GM23338 (cell line): ENCODE data around the gene ICE1. TPM values are rescaled to one million over a fixed set of nuclear protein-coding genes. Genes with fewer than 3 reads are reported as not detected.

Experiments used
- ATAC-seq: fragments of 200-7000 bp; cut with Tn5 transposase; 3 replicates; pipeline ENCODE4 v1.9.1; 2020
- DNase-seq: peaks from one replicate; pipeline ENCODE4 v3.0.0-alpha.2; 2015; ENCODE audit warnings: low spot score
- H2AFZ ChIP-seq: fragments of 200-600 bp; sonication (generic); 2 replicates; pipeline ENCODE4 v1.8.0; 2016; ENCODE audit warnings: antibody characterized with exemption, mild to moderate bottlenecking, moderate library complexity
- H3F3A ChIP-seq: fragments of 200-600 bp; sonication (generic); replicated peaks from 2 replicates; pipeline ENCODE4 v1.8.0; 2017; ENCODE audit warnings: antibody characterized with exemption, mixed run types, low read depth
- H3K27ac ChIP-seq: fragments of 200-600 bp; sonication (generic); 2 replicates; pipeline ENCODE4 v1.6.1; 2016; ENCODE audit warnings: low read depth
- H3K27me3 ChIP-seq: fragments of 200-600 bp; sonication (generic); 2 replicates; pipeline ENCODE4 v1.8.0; 2016; ENCODE audit warnings: mild to moderate bottlenecking, mixed run types, moderate library complexity; ENCODE audit not compliant: insufficient read depth
- H3K36me3 ChIP-seq: fragments of 200-600 bp; sonication (generic); 2 replicates; pipeline ENCODE4 v1.8.0; 2016; ENCODE audit warnings: mild to moderate bottlenecking; ENCODE audit not compliant: insufficient read depth
- H3K4me1 ChIP-seq: fragments of 200-600 bp; sonication (generic); 2 replicates; pipeline ENCODE4 v1.8.0; 2016; ENCODE audit warnings: mild to moderate bottlenecking, moderate library complexity; ENCODE audit not compliant: insufficient read depth
- H3K4me2 ChIP-seq: fragments of 200-600 bp; sonication (generic); 2 replicates; pipeline ENCODE4 v1.7.1; 2017; ENCODE audit warnings: mixed run types
- H3K4me3 ChIP-seq: fragments of 200-600 bp; sonication (generic); 2 replicates; pipeline ENCODE4 v1.6.1; 2016; ENCODE audit warnings: mixed run types
- H3K79me2 ChIP-seq: fragments of 200-600 bp; sonication (generic); replicated peaks from 2 replicates; pipeline ENCODE4 v1.8.0; 2017; ENCODE audit warnings: mild to moderate bottlenecking; ENCODE audit not compliant: insufficient read depth
- H3K9me2 ChIP-seq: fragments of 200-600 bp; sonication (generic); 2 replicates; pipeline ENCODE4 v1.8.0; 2017; ENCODE audit not compliant: insufficient read depth
- H4K20me1 ChIP-seq: fragments of 200-600 bp; sonication (generic); replicated peaks from 2 replicates; pipeline ENCODE4 v1.8.0; 2017; ENCODE audit warnings: mild to moderate bottlenecking; ENCODE audit not compliant: insufficient read depth
- H3K27ac Mint-ChIP-seq: 2 replicates; pipeline ENCODE4 v1.8.0; 2020; ENCODE audit warnings: inconsistent platforms, mild to moderate bottlenecking, moderate library complexity, mixed read lengths
- H3K27me3 Mint-ChIP-seq: 3 replicates; pipeline ENCODE4 v1.8.0; 2022; ENCODE audit warnings: low read depth, mild to moderate bottlenecking, moderate library complexity, mixed read lengths, inconsistent platforms; ENCODE audit not compliant: insufficient read depth, poor library complexity
- H3K36me3 Mint-ChIP-seq: 3 replicates; pipeline ENCODE4 v1.8.0; 2021; ENCODE audit warnings: low read depth, mild to moderate bottlenecking, inconsistent platforms, moderate library complexity, mixed read lengths
- H3K4me1 Mint-ChIP-seq: 3 replicates; pipeline ENCODE4 v1.8.0; 2020; ENCODE audit warnings: mild to moderate bottlenecking, inconsistent platforms, mixed read lengths
- H3K4me3 Mint-ChIP-seq: 3 replicates; pipeline ENCODE4 v1.8.0; 2021; ENCODE audit warnings: moderate library complexity, mild to moderate bottlenecking, inconsistent platforms, mixed read lengths
- H3K9me3 Mint-ChIP-seq: 3 replicates; pipeline ENCODE4 v1.8.0; 2020; ENCODE audit warnings: moderate library complexity, mild to moderate bottlenecking, inconsistent platforms, mixed read lengths
- CREB1 ChIP-seq: fragments of 250-450 bp; sonication (Bioruptor Pico); IDR thresholded peaks from 2 replicates; pipeline ENCODE4 v1.5.0; 2020; ENCODE audit warnings: low read depth, mild to moderate bottlenecking, moderate library complexity
- CTCF ChIP-seq, 2 experiments: fragments of 200-600 bp in 1 of 2; sonication (generic) in 1 of 2; conservative IDR thresholded peaks; 2 replicates each; pipeline versions ENCODE4 v1.5.1 to v1.6.1; 2016 to 2017; ENCODE audit warnings: antibody characterized with exemption in 2 of 2, low read depth in 2 of 2, mild to moderate bottlenecking in 2 of 2, moderate library complexity in 1 of 2
- ETS1 ChIP-seq: IDR thresholded peaks from 2 replicates; pipeline ENCODE4 v1.6.1; 2016; ENCODE audit warnings: antibody characterized with exemption
- EZH2 ChIP-seq: fragments of 200-600 bp; sonication (generic); IDR thresholded peaks from one replicate; pipeline ENCODE4 v1.8.0; 2017; ENCODE audit warnings: antibody characterized with exemption, mild to moderate bottlenecking, low read depth; ENCODE audit not compliant: unreplicated experiment
- EZH2phosphoT487 ChIP-seq: fragments of 200-600 bp; sonication (generic); IDR thresholded peaks from one replicate; pipeline ENCODE4 v1.8.1; 2018; ENCODE audit warnings: antibody characterized with exemption; ENCODE audit not compliant: unreplicated experiment
- JUNB ChIP-seq: IDR thresholded peaks from one replicate; pipeline ENCODE4 v1.6.1; 2016; ENCODE audit warnings: antibody characterized with exemption; ENCODE audit not compliant: unreplicated experiment
- NANOG ChIP-seq: IDR thresholded peaks from 2 replicates; pipeline ENCODE4 v1.6.1; 2016; ENCODE audit warnings: antibody characterized with exemption, borderline replicate concordance
- POLR2AphosphoS5 ChIP-seq: IDR thresholded peaks from 2 replicates; pipeline ENCODE4 v1.6.1; 2016; ENCODE audit warnings: antibody characterized with exemption, low read depth
- STAT1 ChIP-seq: IDR thresholded peaks from one replicate; pipeline ENCODE4 v1.6.1; 2016; ENCODE audit warnings: antibody characterized with exemption; ENCODE audit not compliant: unreplicated experiment
- ZNF114 ChIP-seq: fragments of 250-450 bp; sonication (Bioruptor Pico); IDR thresholded peaks from 2 replicates; pipeline ENCODE4 v1.5.0; 2020; ENCODE audit warnings: mild to moderate bottlenecking, moderate library complexity
- ZNF331 ChIP-seq: fragments of 250-450 bp; sonication (Bioruptor Pico); IDR thresholded peaks from 2 replicates; pipeline ENCODE4 v1.5.0; 2020; ENCODE audit warnings: low read depth, mild to moderate bottlenecking, moderate library complexity
- polyA plus RNA-seq: library from polyadenylated mRNA; unstranded; fragments of >200 nt; fragmentation: Nextera tagmentation; extraction: Ambion mirVana; gene quantifications from 2 replicates; pipeline ENCODE4 v1.2.1, GENCODE V29; 2016
- total RNA-seq: library from RNA; depleted of rRNA; stranded (reverse); fragments of >200 nt; shearing (Covaris generic); gene quantifications from 2 replicates; pipeline ENCODE4 v1.2.3, GENCODE V29; 2014
- TF ChIP-seq, protein P1 (sequence below): fragments of 250-450 bp; sonication (Bioruptor Pico); IDR thresholded peaks from 2 replicates; pipeline ENCODE4 v1.5.0; 2020; ENCODE audit warnings: mild to moderate bottlenecking, moderate library complexity
- TF ChIP-seq, protein P2 (sequence below): IDR thresholded peaks from one replicate; pipeline ENCODE4 v1.6.1; 2018; ENCODE audit warnings: antibody characterized with exemption; ENCODE audit not compliant: unreplicated experiment

Gene ICE1
- total and polyA plus RNA-seq, 2 experiments from 2014 or later: 59.5 to 65.1 TPM

DNA sequence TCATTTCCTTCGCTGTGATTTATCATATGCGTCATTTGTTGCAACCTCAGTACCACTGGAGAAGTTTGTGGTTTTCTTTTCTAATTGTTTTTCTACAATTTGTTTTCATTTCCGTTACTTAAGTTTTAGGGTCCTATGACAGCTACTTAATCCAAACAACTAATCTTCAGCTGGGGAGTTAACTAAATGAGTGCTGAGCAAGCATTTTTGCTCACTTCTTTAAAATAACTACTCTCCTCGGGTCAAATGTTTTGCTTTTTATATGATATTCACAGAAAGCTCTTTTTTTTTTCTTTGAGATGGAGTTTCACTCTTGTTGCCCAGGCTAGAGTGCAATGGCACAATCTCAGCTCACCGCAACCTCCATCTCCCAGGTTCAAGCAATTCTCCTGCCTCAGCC lies 14.6 kb upstream of the ICE1 start:
- Histone ChIP-seq H2AFZ (no peak overlapping the region), H3K79me2 (no peaks in the 10 kb centered on the region), H3F3A (no peaks in the 10 kb centered on the region), H3K27me3 (no peaks in the 10 kb centered on the region), H3K9me2 (peaks cover 8% of the 10 kb centered on the region; the same call in 1 of the 2 replicates), H3K36me3 (0 out of 2 replicates have a peak, but pooled peaks cover 10% of the 10 kb centered on the region), H3K27ac (no peak overlapping the region), H3K4me3 (no peak overlapping the region), H3K4me1 (no peaks in the 10 kb centered on the region; the same call in 1 of the 2 replicates), H4K20me1 (no peaks in the 10 kb centered on the region), H3K4me2 (no peak overlapping the region)
- Mint-ChIP-seq H3K4me1 (peaks cover 4% of the 10 kb centered on the region; the same call in 2 of the 3 replicates), H3K27ac (no peak overlapping the region), H3K9me3 (peaks cover 48% of the 10 kb centered on the region), H3K36me3 (peaks cover 42% of the 10 kb centered on the region; the same call in 2 of the 3 replicates), H3K4me3 (no peak overlapping the region), H3K27me3 (peaks cover 1% of the 10 kb centered on the region)
- TF ChIP-seq CREB1 (no peak), ETS1 (no peak), ZNF331 (CRISPR knock-in tag) (no peak), ZNF114 (CRISPR knock-in tag) (no peak), NANOG (no peak), EZH2 (no peak), STAT1 (no peak), JUNB (no peak), CTCF (conservative IDR thresholded peaks at IDR 0.05; ENCODE audit: low read depth in 2 of 2) (no peak), EZH2phosphoT487 (no peak), POLR2AphosphoS5 (no peak)
- TF ChIP-seq, protein P1, sequence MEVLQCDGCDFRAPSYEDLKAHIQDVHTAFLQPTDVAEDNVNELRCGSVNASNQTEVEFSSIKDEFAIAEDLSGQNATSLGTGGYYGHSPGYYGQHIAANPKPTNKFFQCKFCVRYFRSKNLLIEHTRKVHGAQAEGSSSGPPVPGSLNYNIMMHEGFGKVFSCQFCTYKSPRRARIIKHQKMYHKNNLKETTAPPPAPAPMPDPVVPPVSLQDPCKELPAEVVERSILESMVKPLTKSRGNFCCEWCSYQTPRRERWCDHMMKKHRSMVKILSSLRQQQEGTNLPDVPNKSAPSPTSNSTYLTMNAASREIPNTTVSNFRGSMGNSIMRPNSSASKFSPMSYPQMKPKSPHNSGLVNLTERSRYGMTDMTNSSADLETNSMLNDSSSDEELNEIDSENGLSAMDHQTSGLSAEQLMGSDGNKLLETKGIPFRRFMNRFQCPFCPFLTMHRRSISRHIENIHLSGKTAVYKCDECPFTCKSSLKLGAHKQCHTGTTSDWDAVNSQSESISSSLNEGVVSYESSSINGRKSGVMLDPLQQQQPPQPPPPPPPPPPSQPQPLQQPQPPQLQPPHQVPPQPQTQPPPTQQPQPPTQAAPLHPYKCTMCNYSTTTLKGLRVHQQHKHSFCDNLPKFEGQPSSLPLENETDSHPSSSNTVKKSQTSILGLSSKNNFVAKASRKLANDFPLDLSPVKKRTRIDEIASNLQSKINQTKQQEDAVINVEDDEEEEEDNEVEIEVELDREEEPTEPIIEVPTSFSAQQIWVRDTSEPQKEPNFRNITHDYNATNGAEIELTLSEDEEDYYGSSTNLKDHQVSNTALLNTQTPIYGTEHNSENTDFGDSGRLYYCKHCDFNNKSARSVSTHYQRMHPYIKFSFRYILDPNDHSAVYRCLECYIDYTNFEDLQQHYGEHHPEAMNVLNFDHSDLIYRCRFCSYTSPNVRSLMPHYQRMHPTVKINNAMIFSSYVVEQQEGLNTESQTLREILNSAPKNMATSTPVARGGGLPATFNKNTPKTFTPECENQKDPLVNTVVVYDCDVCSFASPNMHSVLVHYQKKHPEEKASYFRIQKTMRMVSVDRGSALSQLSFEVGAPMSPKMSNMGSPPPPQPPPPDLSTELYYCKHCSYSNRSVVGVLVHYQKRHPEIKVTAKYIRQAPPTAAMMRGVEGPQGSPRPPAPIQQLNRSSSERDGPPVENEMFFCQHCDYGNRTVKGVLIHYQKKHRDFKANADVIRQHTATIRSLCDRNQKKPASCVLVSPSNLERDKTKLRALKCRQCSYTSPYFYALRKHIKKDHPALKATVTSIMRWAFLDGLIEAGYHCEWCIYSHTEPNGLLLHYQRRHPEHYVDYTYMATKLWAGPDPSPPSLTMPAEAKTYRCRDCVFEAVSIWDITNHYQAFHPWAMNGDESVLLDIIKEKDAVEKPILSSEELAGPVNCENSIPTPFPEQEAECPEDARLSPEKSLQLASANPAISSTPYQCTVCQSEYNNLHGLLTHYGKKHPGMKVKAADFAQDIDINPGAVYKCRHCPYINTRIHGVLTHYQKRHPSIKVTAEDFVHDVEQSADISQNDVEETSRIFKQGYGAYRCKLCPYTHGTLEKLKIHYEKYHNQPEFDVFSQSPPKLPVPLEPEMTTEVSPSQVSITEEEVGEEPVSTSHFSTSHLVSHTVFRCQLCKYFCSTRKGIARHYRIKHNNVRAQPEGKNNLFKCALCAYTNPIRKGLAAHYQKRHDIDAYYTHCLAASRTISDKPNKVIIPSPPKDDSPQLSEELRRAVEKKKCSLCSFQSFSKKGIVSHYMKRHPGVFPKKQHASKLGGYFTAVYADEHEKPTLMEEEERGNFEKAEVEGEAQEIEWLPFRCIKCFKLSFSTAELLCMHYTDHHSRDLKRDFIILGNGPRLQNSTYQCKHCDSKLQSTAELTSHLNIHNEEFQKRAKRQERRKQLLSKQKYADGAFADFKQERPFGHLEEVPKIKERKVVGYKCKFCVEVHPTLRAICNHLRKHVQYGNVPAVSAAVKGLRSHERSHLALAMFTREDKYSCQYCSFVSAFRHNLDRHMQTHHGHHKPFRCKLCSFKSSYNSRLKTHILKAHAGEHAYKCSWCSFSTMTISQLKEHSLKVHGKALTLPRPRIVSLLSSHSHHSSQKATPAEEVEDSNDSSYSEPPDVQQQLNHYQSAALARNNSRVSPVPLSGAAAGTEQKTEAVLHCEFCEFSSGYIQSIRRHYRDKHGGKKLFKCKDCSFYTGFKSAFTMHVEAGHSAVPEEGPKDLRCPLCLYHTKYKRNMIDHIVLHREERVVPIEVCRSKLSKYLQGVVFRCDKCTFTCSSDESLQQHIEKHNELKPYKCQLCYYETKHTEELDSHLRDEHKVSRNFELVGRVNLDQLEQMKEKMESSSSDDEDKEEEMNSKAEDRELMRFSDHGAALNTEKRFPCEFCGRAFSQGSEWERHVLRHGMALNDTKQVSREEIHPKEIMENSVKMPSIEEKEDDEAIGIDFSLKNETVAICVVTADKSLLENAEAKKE (CRISPR knock-in tag): no peak
- TF ChIP-seq, protein P2, sequence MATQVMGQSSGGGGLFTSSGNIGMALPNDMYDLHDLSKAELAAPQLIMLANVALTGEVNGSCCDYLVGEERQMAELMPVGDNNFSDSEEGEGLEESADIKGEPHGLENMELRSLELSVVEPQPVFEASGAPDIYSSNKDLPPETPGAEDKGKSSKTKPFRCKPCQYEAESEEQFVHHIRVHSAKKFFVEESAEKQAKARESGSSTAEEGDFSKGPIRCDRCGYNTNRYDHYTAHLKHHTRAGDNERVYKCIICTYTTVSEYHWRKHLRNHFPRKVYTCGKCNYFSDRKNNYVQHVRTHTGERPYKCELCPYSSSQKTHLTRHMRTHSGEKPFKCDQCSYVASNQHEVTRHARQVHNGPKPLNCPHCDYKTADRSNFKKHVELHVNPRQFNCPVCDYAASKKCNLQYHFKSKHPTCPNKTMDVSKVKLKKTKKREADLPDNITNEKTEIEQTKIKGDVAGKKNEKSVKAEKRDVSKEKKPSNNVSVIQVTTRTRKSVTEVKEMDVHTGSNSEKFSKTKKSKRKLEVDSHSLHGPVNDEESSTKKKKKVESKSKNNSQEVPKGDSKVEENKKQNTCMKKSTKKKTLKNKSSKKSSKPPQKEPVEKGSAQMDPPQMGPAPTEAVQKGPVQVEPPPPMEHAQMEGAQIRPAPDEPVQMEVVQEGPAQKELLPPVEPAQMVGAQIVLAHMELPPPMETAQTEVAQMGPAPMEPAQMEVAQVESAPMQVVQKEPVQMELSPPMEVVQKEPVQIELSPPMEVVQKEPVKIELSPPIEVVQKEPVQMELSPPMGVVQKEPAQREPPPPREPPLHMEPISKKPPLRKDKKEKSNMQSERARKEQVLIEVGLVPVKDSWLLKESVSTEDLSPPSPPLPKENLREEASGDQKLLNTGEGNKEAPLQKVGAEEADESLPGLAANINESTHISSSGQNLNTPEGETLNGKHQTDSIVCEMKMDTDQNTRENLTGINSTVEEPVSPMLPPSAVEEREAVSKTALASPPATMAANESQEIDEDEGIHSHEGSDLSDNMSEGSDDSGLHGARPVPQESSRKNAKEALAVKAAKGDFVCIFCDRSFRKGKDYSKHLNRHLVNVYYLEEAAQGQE: no peak
- no peak for ATAC-seq
- DNase-seq: no peak
